GM18505 (cell line): ENCODE results near the gene GPR141.

Experiments
- ATAC-seq: cut with Tn5 transposase; IDR thresholded peaks from one replicate; pipeline ENCODE4 v1.9.1; 2021; ENCODE audit not compliant: unreplicated experiment
- POLR2A ChIP-seq: IDR thresholded peaks from 4 replicates; pipeline ENCODE4 v1.6.1; 2011; ENCODE audit warnings: borderline replicate concordance; ENCODE audit not compliant: insufficient read depth, insufficient read length; ENCODE audit errors: extremely low read depth

The GPR141 gene

GRCh38 chr7:37730501-37730900 is 46.9 kb downstream of the GPR141 start:
- no peak for ATAC-seq
- TF ChIP-seq POLR2A: no peak

- TF ChIP-seq POLR2A: no peak
- ATAC-seq: peak; percentile 74
Measured at GRCh38 chr7:37732253-37732652, 48.7 kb downstream of the GPR141 start.

GRCh38 chr7:37732888-37733287 is 49.3 kb downstream of the GPR141 start:
- ATAC-seq: no peak
- TF ChIP-seq POLR2A: no peak

GRCh38 chr7:37735196-37735595 is 51.6 kb downstream of the GPR141 start:
- no peak for TF ChIP-seq POLR2A
- no peak for ATAC-seq

GRCh38 chr7:37738321-37738720 is 54.8 kb downstream of the GPR141 start:
- ATAC-seq: no peak
- no peak for TF ChIP-seq POLR2A

GRCh38 chr7:37740398-37740797 is 56.8 kb downstream of the GPR141 start:
- no peak for TF ChIP-seq POLR2A
- no peak for ATAC-seq

- no peak for ATAC-seq
- no peak for TF ChIP-seq POLR2A
Measured at GRCh38 chr7:37741776-37742175, 58.2 kb downstream of the GPR141 start.

- no peak for ATAC-seq
- TF ChIP-seq POLR2A: no peak
Measured at GRCh38 chr7:37751096-37751495, 67.5 kb downstream of the GPR141 start.

- ATAC-seq: no peak
- TF ChIP-seq POLR2A: no peak
Measured at GRCh38 chr7:37753398-37754050, 70.0 kb downstream of the GPR141 start.

- ATAC-seq: no peak
- no peak for TF ChIP-seq POLR2A
Measured at GRCh38 chr7:37756797-37757551, 73.4 kb downstream of the GPR141 start.

- no peak for TF ChIP-seq POLR2A
- no peak for ATAC-seq
Measured at GRCh38 chr7:37757563-37757962, 74.0 kb downstream of the GPR141 start.

GRCh38 chr7:37758501-37759045 is 75.0 kb downstream of the GPR141 start:
- no peak for TF ChIP-seq POLR2A
- no peak for ATAC-seq

GRCh38 chr7:37759526-37759925 is 76.0 kb downstream of the GPR141 start:
- ATAC-seq: no peak
- no peak for TF ChIP-seq POLR2A

GRCh38 chr7:37765421-37765829 is 81.9 kb downstream of the GPR141 start:
- no peak for ATAC-seq
- no peak for TF ChIP-seq POLR2A
